Thoracic aorta (tissue), 2 donors: ENCODE results near the gene PCARE. TPM values are rescaled to one million over a fixed set of nuclear protein-coding genes. Genes with fewer than 3 reads are reported as not detected.
"Not testable (repeated sequence)": the region's sequence is repeated elsewhere in the genome, so short reads cannot be mapped to it uniquely, and the experiment has no call there.

Experiments used
- ATAC-seq: fragments of 150-250 bp; one replicate; pipeline ENCODE4 v1.8.0; 2017; ENCODE audit warnings: low read depth; ENCODE audit not compliant: insufficient number of reproducible peaks, low FRiP score
- DNase-seq: peaks from one replicate; pipeline ENCODE4 v3.0.0-alpha.2; 2020; ENCODE audit warnings: low spot score
- H3K27ac ChIP-seq, 2 donors: fragments of 200-600 bp; sonication (generic); 1 replicate in 1 of 2; 2 replicates in 1 of 2; pipeline ENCODE4 v1.5.1; 2016; ENCODE audit warnings: mild to moderate bottlenecking in 2 of 2, moderate library complexity in 2 of 2
- H3K27me3 ChIP-seq: fragments of 200-600 bp; sonication (generic); replicated peaks from 2 replicates; pipeline ENCODE4 v1.6.0; 2016; ENCODE audit warnings: mild to moderate bottlenecking; ENCODE audit not compliant: insufficient read depth
- H3K36me3 ChIP-seq: fragments of 200-600 bp; sonication (generic); one replicate; pipeline ENCODE4 v1.5.1; 2016
- H3K4me1 ChIP-seq, 2 donors: fragments of 200-600 bp; sonication (generic); 1 replicate in 1 of 2; 2 replicates in 1 of 2; pipeline versions ENCODE4 v1.5.1 to v1.6.0; 2016; ENCODE audit warnings: low read depth in 2 of 2, mild to moderate bottlenecking in 1 of 2; ENCODE audit not compliant: control insufficient read depth in 1 of 2
- H3K4me3 ChIP-seq: fragments of 200-600 bp; sonication (generic); 2 replicates; pipeline ENCODE4 v1.5.1; 2016; ENCODE audit warnings: mild to moderate bottlenecking
- H3K9me3 ChIP-seq: fragments of 200-600 bp; sonication (generic); 2 replicates; pipeline ENCODE4 v1.5.1; 2016
- total RNA-seq, 2 donors: library from RNA; depleted of rRNA; stranded (reverse); fragments of >200 nt; gene quantifications; one replicate each; pipeline versions ENCODE4 v1.1.0 to v1.2.3, GENCODE V29; 2016
- TF ChIP-seq, protein P1 (sequence below): fragments of 200-600 bp; sonication (generic); IDR thresholded peaks from one replicate; pipeline ENCODE4 v1.5.1; 2019; ENCODE audit warnings: antibody characterized with exemption

Gene PCARE
- total RNA-seq, 2 donors from 2014 or later: not detected

DNA sequence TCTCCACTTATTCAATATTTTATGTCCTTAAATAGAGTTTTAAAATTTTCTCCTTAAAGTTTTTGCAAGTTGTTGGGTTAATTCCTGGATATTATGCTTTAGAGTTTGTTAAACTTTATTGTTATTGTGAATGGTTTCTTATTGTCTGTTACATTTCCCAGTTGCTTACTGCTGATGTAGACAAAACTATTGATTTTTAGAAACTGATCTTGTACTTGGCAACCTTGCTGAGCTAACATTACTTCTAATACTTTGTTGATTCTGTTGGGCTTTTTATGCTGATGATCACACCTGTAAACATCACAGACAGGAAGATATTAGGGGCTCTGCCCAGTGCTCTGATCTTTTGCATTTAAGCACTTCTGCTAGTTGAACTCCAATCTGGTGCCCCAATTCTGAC is 38.1 kb upstream of the PCARE start:
- Histone ChIP-seq H3K4me1 (peaks cover 6 to 20% of the 10 kb centered on the region in 2 donors), H3K27ac (no peak overlapping the region), H3K9me3 (no peaks in the 10 kb centered on the region), H3K27me3 (no peaks in the 10 kb centered on the region), H3K36me3 (no peaks in the 10 kb centered on the region), H3K4me3 (no peak overlapping the region)
- DNase-seq (no peak), ATAC-seq (no peak)
- TF ChIP-seq, protein P1, sequence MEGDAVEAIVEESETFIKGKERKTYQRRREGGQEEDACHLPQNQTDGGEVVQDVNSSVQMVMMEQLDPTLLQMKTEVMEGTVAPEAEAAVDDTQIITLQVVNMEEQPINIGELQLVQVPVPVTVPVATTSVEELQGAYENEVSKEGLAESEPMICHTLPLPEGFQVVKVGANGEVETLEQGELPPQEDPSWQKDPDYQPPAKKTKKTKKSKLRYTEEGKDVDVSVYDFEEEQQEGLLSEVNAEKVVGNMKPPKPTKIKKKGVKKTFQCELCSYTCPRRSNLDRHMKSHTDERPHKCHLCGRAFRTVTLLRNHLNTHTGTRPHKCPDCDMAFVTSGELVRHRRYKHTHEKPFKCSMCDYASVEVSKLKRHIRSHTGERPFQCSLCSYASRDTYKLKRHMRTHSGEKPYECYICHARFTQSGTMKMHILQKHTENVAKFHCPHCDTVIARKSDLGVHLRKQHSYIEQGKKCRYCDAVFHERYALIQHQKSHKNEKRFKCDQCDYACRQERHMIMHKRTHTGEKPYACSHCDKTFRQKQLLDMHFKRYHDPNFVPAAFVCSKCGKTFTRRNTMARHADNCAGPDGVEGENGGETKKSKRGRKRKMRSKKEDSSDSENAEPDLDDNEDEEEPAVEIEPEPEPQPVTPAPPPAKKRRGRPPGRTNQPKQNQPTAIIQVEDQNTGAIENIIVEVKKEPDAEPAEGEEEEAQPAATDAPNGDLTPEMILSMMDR: no peak

DNA sequence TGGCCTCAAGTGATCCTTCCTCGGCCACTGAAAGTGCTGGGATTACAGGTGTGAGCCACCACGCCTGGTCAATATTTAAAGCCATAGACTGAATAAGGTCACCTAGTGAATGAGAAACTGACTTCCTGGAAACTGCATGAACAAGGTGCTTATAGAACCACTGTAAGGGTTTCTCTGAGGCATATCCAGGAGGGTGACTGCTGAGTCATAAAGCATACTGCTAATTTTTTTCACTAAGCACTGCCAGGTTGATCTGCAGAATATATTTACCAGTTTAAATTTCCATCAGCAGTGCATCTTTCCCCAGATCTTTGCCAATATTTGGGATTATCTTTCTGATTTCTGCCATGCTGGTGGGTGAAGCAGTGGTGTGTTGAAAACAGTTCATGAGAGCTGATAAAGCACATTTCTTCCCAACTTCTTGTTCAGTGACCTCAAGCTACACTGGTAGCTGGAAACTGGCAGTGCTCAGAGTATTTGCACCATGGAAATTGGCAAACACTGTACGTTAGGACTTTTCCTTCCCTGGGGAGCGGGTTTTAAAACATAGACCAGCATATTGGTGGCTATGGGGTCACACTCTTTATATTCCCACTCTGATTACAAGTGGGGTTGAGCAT is 36.7 kb upstream of the PCARE start:
- Histone ChIP-seq H3K4me3 (no peak overlapping the region), H3K9me3 (no peaks in the 10 kb centered on the region), H3K4me1 (peaks cover 0 to 12% of the 10 kb centered on the region in 2 donors), H3K27me3 (no peaks in the 10 kb centered on the region), H3K36me3 (no peaks in the 10 kb centered on the region), H3K27ac (no peak overlapping the region)
- TF ChIP-seq, protein P1: no peak
- no peak for ATAC-seq
- DNase-seq: no peak

DNA sequence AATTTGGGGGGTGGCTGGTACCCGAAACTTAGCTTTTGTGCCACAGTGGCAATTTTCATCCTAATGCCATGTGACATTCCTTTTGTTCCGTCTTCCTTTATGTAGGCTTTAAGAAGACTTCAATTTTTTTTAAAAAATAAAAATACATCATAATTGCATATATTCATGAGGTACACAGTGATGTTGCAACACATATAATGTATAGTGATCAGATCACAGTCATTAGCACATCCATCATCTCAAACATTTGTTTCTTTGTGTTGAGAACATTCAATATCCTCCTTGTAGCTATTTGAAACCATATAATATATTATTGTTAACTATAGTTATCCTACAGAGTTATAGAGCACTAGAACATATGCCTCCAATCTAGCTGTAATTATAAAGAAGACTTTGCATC is 34.9 kb upstream of the PCARE start:
- ATAC-seq (no peak), DNase-seq (no peak)
- no peaks in the 10 kb centered on the region for H3K36me3 ChIP-seq
- no peak overlapping the region for H3K27ac ChIP-seq
- TF ChIP-seq, protein P1: no peak
- no peak overlapping the region for H3K4me3 ChIP-seq
- no peaks in the 10 kb centered on the region for H3K9me3 ChIP-seq
- H3K27me3 ChIP-seq: no peaks in the 10 kb centered on the region
- H3K4me1 ChIP-seq: peaks cover 0 to 2% of the 10 kb centered on the region in 2 donors

DNA sequence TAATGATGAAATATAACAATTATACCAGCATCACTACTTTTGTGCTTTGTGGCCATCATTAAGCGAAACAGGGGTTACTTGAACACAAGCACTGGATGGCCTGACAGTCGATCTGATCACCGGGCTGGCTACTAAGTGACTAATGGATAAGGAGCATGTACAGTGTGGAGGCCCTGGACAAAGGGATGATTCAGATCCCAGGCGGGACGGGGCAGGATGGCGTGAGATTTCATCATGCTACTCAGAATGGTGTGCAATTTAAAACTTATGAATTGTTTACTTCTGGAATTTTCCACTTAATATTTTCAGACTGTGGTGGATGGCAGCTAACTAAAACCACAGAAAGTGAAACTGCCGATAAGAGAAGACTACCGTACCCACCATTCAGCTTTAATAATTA is 33.9 kb upstream of the PCARE start:
- Histone ChIP-seq H3K36me3 (no peaks in the 10 kb centered on the region), H3K27ac (no peak overlapping the region), H3K27me3 (no peaks in the 10 kb centered on the region), H3K4me3 (no peak overlapping the region), H3K9me3 (no peaks in the 10 kb centered on the region), H3K4me1 (no peaks in the 10 kb centered on the region)
- ATAC-seq (no peak), DNase-seq (no peak)
- TF ChIP-seq, protein P1: no peak

DNA sequence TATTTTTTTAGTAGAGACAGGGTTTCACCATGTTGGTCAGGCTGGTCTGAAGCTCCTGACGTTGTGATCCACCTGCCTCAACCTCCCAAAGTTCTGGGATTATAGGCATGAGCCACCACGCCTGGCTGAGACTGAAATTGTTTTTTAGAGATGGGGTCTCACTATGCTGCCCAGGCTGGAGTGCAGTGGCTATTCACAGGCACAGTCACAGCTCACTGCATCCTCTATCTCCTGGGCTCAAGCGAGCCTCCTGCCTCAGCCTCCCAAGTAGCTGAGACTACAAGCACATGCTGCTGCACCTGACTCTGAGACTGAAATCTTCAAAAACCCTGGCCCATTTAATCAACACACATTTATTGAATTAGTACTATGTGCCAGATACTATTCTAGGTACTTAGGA is 33.2 kb upstream of the PCARE start:
- not testable (repeated sequence) for H3K27ac ChIP-seq, DNase-seq, H3K36me3 ChIP-seq, H3K27me3 ChIP-seq, ATAC-seq, H3K4me3 ChIP-seq, H3K9me3 ChIP-seq, H3K4me1 ChIP-seq

DNA sequence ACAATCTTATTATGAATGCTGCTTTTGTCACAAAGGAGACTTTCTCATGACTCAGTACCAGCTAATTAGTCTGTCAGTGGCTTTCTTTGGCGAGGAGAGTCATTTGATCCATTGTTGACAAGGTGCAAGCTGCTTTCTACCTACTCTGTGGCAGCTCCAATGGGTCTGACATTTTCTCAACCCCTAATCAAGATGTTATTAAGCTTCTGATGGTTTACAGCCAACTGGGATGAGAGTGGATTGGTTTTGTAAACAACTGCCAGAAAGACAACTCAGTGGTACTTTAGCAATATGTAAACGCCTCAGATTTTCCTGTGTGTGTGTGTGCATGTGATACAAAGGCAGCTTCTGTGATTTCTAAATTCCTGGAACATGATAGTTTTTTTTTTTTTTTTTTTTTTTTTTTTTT is 32.7 kb upstream of the PCARE start:
- no peaks in the 10 kb centered on the region for H3K27me3 ChIP-seq
- no peaks in the 10 kb centered on the region for H3K36me3 ChIP-seq
- no peaks in the 10 kb centered on the region for H3K9me3 ChIP-seq
- H3K4me1 ChIP-seq: no peaks in the 10 kb centered on the region
- ATAC-seq: no peak
- TF ChIP-seq, protein P1: no peak
- DNase-seq: no peak
- H3K4me3 ChIP-seq: no peak overlapping the region
- H3K27ac ChIP-seq: no peak overlapping the region
